PC-9 (cell line): ENCODE measurements around the gene CYP27B1.

ENCODE experiments used
- CTCF ChIP-seq: fragments of 200-600 bp; sonication (generic); conservative IDR thresholded peaks from 2 replicates; pipeline ENCODE4 v1.6.1; 2017; ENCODE audit warnings: mixed run types, antibody characterized with exemption, mild to moderate bottlenecking, moderate library complexity
- EZH2 ChIP-seq: fragments of 200-600 bp; sonication (generic); IDR thresholded peaks from 2 replicates; pipeline ENCODE4 v1.8.0; 2017; ENCODE audit warnings: antibody characterized with exemption, low read depth

GRCh38 chr12:57731411-57732080 lies 35.3 kb downstream of the CYP27B1 start:
- TF ChIP-seq CTCF = no peak
- TF ChIP-seq EZH2 = no peak
